ENCODE data around the gene QSOX2.

The QSOX2 gene

DNA sequence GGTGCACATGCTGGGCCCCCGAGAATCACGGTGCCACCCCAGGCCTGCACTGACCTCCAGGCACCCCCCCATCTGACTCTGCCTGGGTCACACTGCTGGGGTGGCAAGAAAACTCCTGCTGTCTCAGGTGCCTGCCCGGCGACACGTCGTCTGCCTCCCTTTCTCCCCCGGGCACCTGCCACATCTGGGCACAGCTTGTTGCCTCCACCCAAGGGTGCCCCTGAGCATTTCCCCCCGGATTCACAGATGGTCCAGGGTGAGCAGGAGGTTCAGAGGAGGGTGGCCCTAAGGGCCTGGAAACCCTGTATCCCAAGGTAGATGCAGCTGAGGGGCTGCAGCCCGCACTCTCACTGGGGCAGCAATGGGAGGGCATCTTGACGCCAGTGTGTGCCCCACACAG is 14.9 kb upstream of the QSOX2 start:
- TF ChIP-seq, protein P1, sequence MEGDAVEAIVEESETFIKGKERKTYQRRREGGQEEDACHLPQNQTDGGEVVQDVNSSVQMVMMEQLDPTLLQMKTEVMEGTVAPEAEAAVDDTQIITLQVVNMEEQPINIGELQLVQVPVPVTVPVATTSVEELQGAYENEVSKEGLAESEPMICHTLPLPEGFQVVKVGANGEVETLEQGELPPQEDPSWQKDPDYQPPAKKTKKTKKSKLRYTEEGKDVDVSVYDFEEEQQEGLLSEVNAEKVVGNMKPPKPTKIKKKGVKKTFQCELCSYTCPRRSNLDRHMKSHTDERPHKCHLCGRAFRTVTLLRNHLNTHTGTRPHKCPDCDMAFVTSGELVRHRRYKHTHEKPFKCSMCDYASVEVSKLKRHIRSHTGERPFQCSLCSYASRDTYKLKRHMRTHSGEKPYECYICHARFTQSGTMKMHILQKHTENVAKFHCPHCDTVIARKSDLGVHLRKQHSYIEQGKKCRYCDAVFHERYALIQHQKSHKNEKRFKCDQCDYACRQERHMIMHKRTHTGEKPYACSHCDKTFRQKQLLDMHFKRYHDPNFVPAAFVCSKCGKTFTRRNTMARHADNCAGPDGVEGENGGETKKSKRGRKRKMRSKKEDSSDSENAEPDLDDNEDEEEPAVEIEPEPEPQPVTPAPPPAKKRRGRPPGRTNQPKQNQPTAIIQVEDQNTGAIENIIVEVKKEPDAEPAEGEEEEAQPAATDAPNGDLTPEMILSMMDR (IDR thresholded peaks at IDR 0.05), result no peak

DNA sequence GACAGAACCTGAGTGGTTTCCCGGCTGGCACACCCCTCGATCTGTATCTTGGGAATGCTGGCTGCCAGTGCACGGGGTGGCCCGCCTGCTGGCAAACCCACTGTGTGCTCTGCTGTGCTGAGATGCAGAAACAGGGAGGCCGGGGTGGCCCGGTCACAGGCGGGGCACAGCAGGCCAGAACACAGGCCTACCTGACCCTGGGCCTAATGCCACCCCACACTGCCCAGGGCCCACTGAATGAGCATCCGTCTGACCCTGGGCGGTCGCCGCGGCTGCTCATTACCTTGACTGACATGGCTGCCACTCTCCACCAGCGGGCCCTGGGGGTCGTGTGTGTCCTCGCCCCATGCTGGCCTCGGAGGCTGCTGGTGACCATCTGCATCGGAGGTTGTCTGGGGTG is 14.2 kb upstream of the QSOX2 start:
- DNase-seq, result no peak
- TF ChIP-seq, protein P1 (IDR thresholded peaks at IDR 0.05), result no peak

More for the DNA sequence above, 14.9 kb upstream of the QSOX2 start:
- no peak for DNase-seq
- H3K36me3 ChIP-seq, result no peaks in the 10 kb centered on the region
- H3K27me3 ChIP-seq, result peaks cover 0 to 59% of the 10 kb centered on the region in 2 donors
- no peaks in the 10 kb centered on the region for H3K4me1 ChIP-seq
- intact Hi-C loops (cut with DNase I; ENCODE audit: low total_unique reads), result no loop called here
- H3K27ac ChIP-seq, result no peak overlapping the region
- no peak overlapping the region for H3K4me3 ChIP-seq
- no peaks in the 10 kb centered on the region for H3K9me3 ChIP-seq

DNA sequence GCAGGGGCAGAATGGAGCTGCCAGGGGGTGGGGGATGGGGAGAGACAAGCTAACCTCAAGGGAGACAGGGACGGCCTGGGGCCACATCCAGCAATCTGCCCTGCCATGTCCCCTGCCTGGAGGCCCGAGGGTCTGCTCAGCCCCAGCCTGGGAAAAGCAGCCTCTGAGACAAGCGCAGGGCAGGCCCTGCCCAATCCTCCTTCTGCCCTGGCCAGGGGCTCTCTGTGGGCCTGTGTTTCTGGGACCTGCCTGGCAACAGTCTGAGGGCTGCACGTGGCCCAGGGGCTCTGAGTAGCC is 13.9 kb upstream of the QSOX2 start:
- peaks cover 0 to 69% of the 10 kb centered on the region in 2 donors for H3K27me3 ChIP-seq
- TF ChIP-seq, protein P1 (IDR thresholded peaks at IDR 0.05), result no peak
- H3K36me3 ChIP-seq, result no peaks in the 10 kb centered on the region
- no peak overlapping the region for H3K4me3 ChIP-seq
- DNase-seq, result no peak
- H3K27ac ChIP-seq, result no peak overlapping the region
- H3K4me1 ChIP-seq, result no peaks in the 10 kb centered on the region
- H3K9me3 ChIP-seq, result no peaks in the 10 kb centered on the region
- intact Hi-C loops (cut with DNase I; ENCODE audit: low total_unique reads), result no loop called here

More for the DNA sequence above, 14.2 kb upstream of the QSOX2 start:
- Histone ChIP-seq H3K9me3 (no peaks in the 10 kb centered on the region), H3K4me3 (no peak overlapping the region), H3K36me3 (no peaks in the 10 kb centered on the region), H3K27ac (no peak overlapping the region), H3K27me3 (peaks cover 0 to 66% of the 10 kb centered on the region in 2 donors), H3K4me1 (no peaks in the 10 kb centered on the region)
- intact Hi-C loops (cut with DNase I; ENCODE audit: low total_unique reads), result no loop called here

DNA sequence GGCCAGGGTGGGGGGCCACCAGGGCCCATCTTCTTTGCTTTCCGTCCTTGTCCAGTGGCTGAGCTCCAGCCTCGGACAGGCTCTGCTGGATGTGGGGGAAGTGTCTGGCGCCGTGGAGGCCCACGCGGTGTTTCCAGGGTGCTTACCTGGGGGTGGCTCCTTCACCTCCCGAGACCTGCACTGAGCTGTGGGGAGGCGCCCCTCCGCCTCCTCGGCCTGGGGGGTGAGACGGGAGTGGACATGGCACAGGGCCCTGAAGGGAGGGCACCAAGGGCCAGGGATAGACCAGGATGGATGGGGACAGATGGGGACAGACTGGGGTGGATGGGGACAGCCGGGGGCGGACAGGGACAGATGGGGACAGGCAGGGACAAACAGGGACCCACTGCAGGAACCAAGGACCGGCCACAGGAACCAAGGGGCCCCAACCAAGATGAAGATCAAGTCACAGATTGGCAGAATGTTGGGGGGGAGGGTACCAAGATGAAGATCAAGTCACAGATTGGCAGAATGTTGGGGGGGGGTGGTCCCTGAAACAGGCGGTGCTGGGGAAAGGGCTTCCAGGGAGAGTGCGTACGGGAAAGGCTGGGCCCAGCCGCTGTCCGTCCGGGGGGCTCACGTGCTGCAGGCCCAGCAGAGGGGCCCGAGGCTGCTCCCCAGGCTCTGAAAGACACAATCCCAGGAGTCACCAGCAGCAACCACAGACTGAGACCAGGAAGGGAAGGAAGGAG is 13.3 kb upstream of the QSOX2 start:
- Histone ChIP-seq H3K36me3 (no peaks in the 10 kb centered on the region), H3K4me3 (no peak overlapping the region), H3K4me1 (no peaks in the 10 kb centered on the region), H3K27me3 (peaks cover 0 to 69% of the 10 kb centered on the region in 2 donors), H3K27ac (no peak overlapping the region), H3K9me3 (no peaks in the 10 kb centered on the region)
- TF ChIP-seq, protein P1 (IDR thresholded peaks at IDR 0.05), result no peak
- no peak for DNase-seq
- intact Hi-C loops (cut with DNase I; ENCODE audit: low total_unique reads), result no loop called here

DNA sequence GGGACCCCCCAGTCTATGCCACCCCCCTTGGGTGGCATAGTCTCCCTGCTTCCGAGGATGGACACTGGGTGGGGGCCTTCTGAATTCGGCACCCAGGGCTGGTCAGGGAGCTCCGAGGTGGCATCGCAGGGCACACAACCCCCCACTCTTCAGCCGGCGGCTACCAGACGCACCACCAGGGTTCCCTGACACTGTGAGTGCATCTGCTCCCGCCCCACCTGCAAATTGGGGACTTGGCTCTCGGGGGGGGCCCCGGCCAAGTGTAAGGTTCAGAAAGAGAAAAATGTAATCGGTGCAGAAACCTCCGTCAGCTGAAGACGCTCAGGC is 12.7 kb upstream of the QSOX2 start:
- no peak overlapping the region for H3K4me3 ChIP-seq
- no peak for DNase-seq
- no peaks in the 10 kb centered on the region for H3K36me3 ChIP-seq
- no peak overlapping the region for H3K27ac ChIP-seq
- peaks cover 0 to 70% of the 10 kb centered on the region in 2 donors for H3K27me3 ChIP-seq
- H3K4me1 ChIP-seq, result no peaks in the 10 kb centered on the region
- TF ChIP-seq, protein P1 (IDR thresholded peaks at IDR 0.05), result no peak
- H3K9me3 ChIP-seq, result no peaks in the 10 kb centered on the region
- intact Hi-C loops (cut with DNase I; ENCODE audit: low total_unique reads), result no loop called here

Data from tibial artery (tissue), 4 donors.